Loucy (cell line): Measurements from ENCODE around the gene CMA1.

ENCODE experiments used
- H2AFZ ChIP-seq: fragments of 200-600 bp; sonication (generic); 2 replicates; pipeline ENCODE4 v1.6.0; 2016; ENCODE audit warnings: antibody characterized with exemption, mild to moderate bottlenecking, low read length, moderate library complexity
- H3F3A ChIP-seq: fragments of 200-600 bp; 2 replicates; pipeline ENCODE4 v1.6.0; 2016; ENCODE audit warnings: antibody characterized with exemption, low read depth, mild to moderate bottlenecking
- H3K27me3 ChIP-seq: fragments of 200-600 bp; sonication (generic); 2 replicates; pipeline ENCODE4 v1.6.1; 2014; ENCODE audit warnings: low read length, mild to moderate bottlenecking; ENCODE audit not compliant: insufficient read depth, poor library complexity, severe bottlenecking
- H3K36me3 ChIP-seq: fragments of 200-600 bp; sonication (generic); 2 replicates; pipeline ENCODE4 v1.6.1; 2016; ENCODE audit warnings: low read length; ENCODE audit not compliant: insufficient read depth
- H3K4me1 ChIP-seq: fragments of 200-600 bp; sonication (generic); 2 replicates; pipeline ENCODE4 v1.5.1; 2014; ENCODE audit warnings: low read length, mild to moderate bottlenecking; ENCODE audit not compliant: insufficient read depth, poor library complexity, severe bottlenecking
- H3K4me2 ChIP-seq: fragments of 200-600 bp; sonication (generic); 2 replicates; pipeline ENCODE4 v1.6.0; 2014; ENCODE audit warnings: antibody characterized with exemption, low read length, low read depth, mild to moderate bottlenecking; ENCODE audit not compliant: poor library complexity, severe bottlenecking
- H3K4me3 ChIP-seq: fragments of 200-600 bp; sonication (generic); 2 replicates; pipeline ENCODE4 v1.5.1; 2014; ENCODE audit warnings: low read length, mild to moderate bottlenecking, mixed read lengths; ENCODE audit not compliant: poor library complexity, severe bottlenecking
- H3K79me2 ChIP-seq: fragments of 200-600 bp; sonication (generic); 2 replicates; pipeline ENCODE4 v1.6.1; 2014; ENCODE audit warnings: low read length; ENCODE audit not compliant: insufficient read depth
- H3K9ac ChIP-seq: fragments of 200-600 bp; sonication (generic); 2 replicates; pipeline ENCODE4 v1.6.0; 2014; ENCODE audit warnings: mild to moderate bottlenecking, low read depth, low read length, moderate library complexity; ENCODE audit not compliant: poor library complexity, severe bottlenecking
- H3K9me2 ChIP-seq: fragments of 200-600 bp; sonication (generic); replicated peaks from 2 replicates; pipeline ENCODE4 v1.6.1; 2016; ENCODE audit warnings: low read depth, low read length, mixed read lengths
- H3K9me3 ChIP-seq: fragments of 200-600 bp; sonication (generic); 2 replicates; pipeline ENCODE4 v1.6.1; 2014; ENCODE audit warnings: mild to moderate bottlenecking, antibody characterized with exemption, low read length, low read depth; ENCODE audit not compliant: insufficient read depth
- H4K20me1 ChIP-seq: fragments of 200-600 bp; sonication (generic); 2 replicates; pipeline ENCODE4 v1.6.0; 2014; ENCODE audit warnings: antibody characterized with exemption, low read length, mild to moderate bottlenecking; ENCODE audit not compliant: insufficient read depth, poor library complexity, severe bottlenecking
- CTCF ChIP-seq: fragments of 200-600 bp; sonication (generic); conservative IDR thresholded peaks from 2 replicates; pipeline ENCODE4 v1.5.1; 2014; ENCODE audit warnings: mild to moderate bottlenecking, antibody characterized with exemption, low read length
- EZH2phosphoT487 ChIP-seq: fragments of 200-600 bp; IDR thresholded peaks from 2 replicates; pipeline ENCODE4 v1.6.1; 2018; ENCODE audit warnings: antibody characterized with exemption, mild to moderate bottlenecking, moderate library complexity, borderline replicate concordance

CMA1 gene

GRCh38 chr14:24518851-24519250 lies 10.8 kb upstream of the CMA1 start:
- H3K9me2 ChIP-seq, result no peaks in the 10 kb centered on the region
- peaks cover 8% of the 10 kb centered on the region for H3K4me1 ChIP-seq
- no peak overlapping the region for H3K9ac ChIP-seq
- no peaks in the 10 kb centered on the region for H4K20me1 ChIP-seq
- H3K36me3 ChIP-seq, result no peaks in the 10 kb centered on the region
- no peaks in the 10 kb centered on the region for H3K27me3 ChIP-seq
- no peaks in the 10 kb centered on the region for H3F3A ChIP-seq
- no peaks in the 10 kb centered on the region for H3K9me3 ChIP-seq
- no peak overlapping the region for H3K4me3 ChIP-seq
- no peak overlapping the region for H2AFZ ChIP-seq
- no peak overlapping the region for H3K4me2 ChIP-seq
- no peaks in the 10 kb centered on the region for H3K79me2 ChIP-seq
- TF ChIP-seq EZH2phosphoT487 (no peak), CTCF (no peak)

- H3K9me2 ChIP-seq, result no peaks in the 10 kb centered on the region
- no peak overlapping the region for H3K4me2 ChIP-seq
- no peak overlapping the region for H2AFZ ChIP-seq
- H3K4me1 ChIP-seq, result peaks cover 8% of the 10 kb centered on the region
- no peak overlapping the region for H3K4me3 ChIP-seq
- H3K79me2 ChIP-seq, result no peaks in the 10 kb centered on the region
- no peaks in the 10 kb centered on the region for H3F3A ChIP-seq
- TF ChIP-seq EZH2phosphoT487 (no peak), CTCF (no peak)
- no peak overlapping the region for H3K9ac ChIP-seq
- no peaks in the 10 kb centered on the region for H4K20me1 ChIP-seq
- no peaks in the 10 kb centered on the region for H3K9me3 ChIP-seq
- no peaks in the 10 kb centered on the region for H3K27me3 ChIP-seq
- no peaks in the 10 kb centered on the region for H3K36me3 ChIP-seq
These were observed 6.1 kb upstream of the CMA1 start for GRCh38 chr14:24514209-24514608.

GRCh38 chr14:24513009-24513408 lies 4.9 kb upstream of the CMA1 start:
- no peaks in the 10 kb centered on the region for H3K79me2 ChIP-seq
- TF ChIP-seq EZH2phosphoT487, result no peak
- TF ChIP-seq CTCF, result no peak
- no peaks in the 10 kb centered on the region for H3K9me3 ChIP-seq
- H3K4me1 ChIP-seq, result peaks cover 17% of the 10 kb centered on the region
- H3K4me2 ChIP-seq, result no peak overlapping the region
- no peaks in the 10 kb centered on the region for H4K20me1 ChIP-seq
- H3F3A ChIP-seq, result no peaks in the 10 kb centered on the region
- H3K36me3 ChIP-seq, result no peaks in the 10 kb centered on the region
- no peaks in the 10 kb centered on the region for H3K9me2 ChIP-seq
- no peaks in the 10 kb centered on the region for H3K27me3 ChIP-seq
- H2AFZ ChIP-seq, result no peak overlapping the region
- H3K4me3 ChIP-seq, result no peak overlapping the region
- H3K9ac ChIP-seq, result no peak overlapping the region
